Right lobe of liver (tissue), 4 donors: Measurements from ENCODE around the gene COPB1.

Source experiments
- CTCF ChIP-seq, 4 donors: fragments of 200-600 bp in 3 of 4; fragments of 450-650 bp in 1 of 4; IDR thresholded peaks; one replicate each; pipeline versions ENCODE4 v1.5.1 to v1.8.0; 2016 to 2022; ENCODE audit warnings: antibody characterized with exemption in 4 of 4, mild to moderate bottlenecking in 2 of 4
- POLR2A ChIP-seq: fragments of 450-650 bp; IDR thresholded peaks from one replicate; pipeline ENCODE4 v1.6.1; 2017; ENCODE audit warnings: antibody characterized with exemption, mild to moderate bottlenecking
- donor health status: DM: no; HTN: no; CAD: no.
- donor health status: DM: no; HTN: no; CAD: no.
- donor health status: DM: no; HTN: yes; CAD: no.

- TF ChIP-seq CTCF (IDR thresholded peaks at IDR 0.05): no peak
- no peak for TF ChIP-seq POLR2A
Observed at GRCh38 chr11:14451825-14452224, 47.8 kb downstream of the COPB1 start.
